ENCODE data around the gene POLR2M. TPM values are rescaled to one million over a fixed set of nuclear protein-coding genes. Genes with fewer than 3 reads are reported as not detected.

Gene POLR2M
- total and polyA plus RNA-seq, 4 donors: 7.8 to 230 (median 43.6) TPM

GRCh38 chr15:57756466-57756865 is 50.0 kb downstream of the POLR2M start:
- H3K27ac ChIP-seq (ENCODE audit: low read depth in 1 of 2, low read length in 2 of 2): no peak overlapping the region
- no peak overlapping the region for H3K4me3 ChIP-seq (ENCODE audit: low read depth in 1 of 3, low read length in 3 of 3)
- no peaks in the 10 kb centered on the region for H3K27me3 ChIP-seq (ENCODE audit: control insufficient read depth in 4 of 4, insufficient read depth in 4 of 4, low read length in 3 of 4)
- TF ChIP-seq YY1 (IDR thresholded peaks at IDR 0.05): no peak
- TF ChIP-seq HNF4G (IDR thresholded peaks at IDR 0.05): no peak
- TF ChIP-seq ZBTB33 (IDR thresholded peaks at IDR 0.05): no peak
- TF ChIP-seq MAX (IDR thresholded peaks at IDR 0.05): no peak
- TF ChIP-seq ATF3 (IDR thresholded peaks at IDR 0.05): no peak
- TF ChIP-seq REST (IDR thresholded peaks at IDR 0.05): no peak
- TF ChIP-seq SP1 (IDR thresholded peaks at IDR 0.05): no peak
- no peak for TF ChIP-seq HNF4A (conservative IDR thresholded peaks at IDR 0.05)
- TF ChIP-seq GABPA (IDR thresholded peaks at IDR 0.05 in 1 of 2, conservative IDR thresholded peaks at IDR 0.05 in 1 of 2): no peak
- no peak for TF ChIP-seq CTCF (IDR thresholded peaks at IDR 0.05; ENCODE audit: low read depth, low read length, missing input control)
- TF ChIP-seq EGR1 (IDR thresholded peaks at IDR 0.05; ENCODE audit: low read depth in 2 of 2): no peak
- no peak for TF ChIP-seq FOXA2 (IDR thresholded peaks at IDR 0.05)
- no peak for TF ChIP-seq RXRA (IDR thresholded peaks at IDR 0.05)
- H3K9ac ChIP-seq (ENCODE audit: low read depth in 1 of 2, low read length in 2 of 2): no peak overlapping the region
- 97% methylated on average over 3 of the region's 3 CpGs for WGBS
- H3K36me3 ChIP-seq (ENCODE audit: control insufficient read depth in 4 of 4, insufficient read depth in 3 of 4, low read depth in 1 of 4, low read length in 3 of 4): no peaks in the 10 kb centered on the region
- no peaks in the 10 kb centered on the region for H3K4me1 ChIP-seq (ENCODE audit: control insufficient read depth in 4 of 4, insufficient read depth in 4 of 4, low read length in 3 of 4)
- DNase-seq (ENCODE audit: low spot score): no peak
- H3K9me3 ChIP-seq (ENCODE audit: control insufficient read depth in 4 of 4, low read length in 3 of 4): no peaks in the 10 kb centered on the region

- H3K4me1 ChIP-seq (ENCODE audit: control insufficient read depth in 4 of 4, insufficient read depth in 4 of 4, low read length in 3 of 4): no peaks in the 10 kb centered on the region
- no peaks in the 10 kb centered on the region for H3K27me3 ChIP-seq (ENCODE audit: control insufficient read depth in 4 of 4, insufficient read depth in 4 of 4, low read length in 3 of 4)
- no peak overlapping the region for H3K4me3 ChIP-seq (ENCODE audit: low read depth in 1 of 3, low read length in 3 of 3)
- WGBS: 84% methylated on average over 3 of the region's 3 CpGs
- no peaks in the 10 kb centered on the region for H3K36me3 ChIP-seq (ENCODE audit: control insufficient read depth in 4 of 4, insufficient read depth in 3 of 4, low read depth in 1 of 4, low read length in 3 of 4)
- no peaks in the 10 kb centered on the region for H3K9me3 ChIP-seq (ENCODE audit: control insufficient read depth in 4 of 4, low read length in 3 of 4)
- H3K27ac ChIP-seq (ENCODE audit: low read depth in 1 of 2, low read length in 2 of 2): no peak overlapping the region
- TF ChIP-seq REST (IDR thresholded peaks at IDR 0.05) (no peak), TAF1 (conservative IDR thresholded peaks at IDR 0.05) (no peak), GABPA (IDR thresholded peaks at IDR 0.05 in 1 of 2, conservative IDR thresholded peaks at IDR 0.05 in 1 of 2) (no peak)
- no peak for DNase-seq (ENCODE audit: low spot score)
- no peak overlapping the region for H3K9ac ChIP-seq (ENCODE audit: low read depth in 1 of 2, low read length in 2 of 2)
Observed at GRCh38 chr15:57758560-57758959, 52.0 kb downstream of the POLR2M start.
